GM10248 (cell line): ENCODE measurements around the gene R3HDM4.
"Not testable (repeated sequence)": the region's sequence is repeated elsewhere in the genome, so short reads cannot be mapped to it uniquely, and the experiment has no call there.

Experiments used
- CTCF ChIA-PET: fragments of 300-600 bp; sonication (Branson Sonifier 250); formaldehyde crosslinking; extraction: SDS; loops from one replicate; lab custom pipeline; 2021; ENCODE audit warnings: antibody characterized with exemption; lab: Yijun Ruan, JAX
- POLR2A ChIA-PET: fragments of 350-650 bp; sonication (Branson Sonifier 250); formaldehyde crosslinking; extraction: SDS; loops from one replicate; lab custom pipeline; 2020; ENCODE audit warnings: antibody characterized with exemption; lab: Yijun Ruan, JAX
- DNase-seq: peaks from one replicate; pipeline ENCODE4 v3.0.0; 2012; ENCODE audit errors: extremely low spot score
- TF ChIP-seq, protein P1 (sequence below): IDR thresholded peaks from 2 replicates; pipeline ENCODE4 v1.5.1; 2012; ENCODE audit warnings: mild to moderate bottlenecking, low read depth; ENCODE audit errors: extremely low read depth, missing control alignments, control extremely low read depth

The R3HDM4 gene

GRCh38 chr19:884420-885211 lies 28.4 kb downstream of the R3HDM4 start:
- no peak for DNase-seq
- POLR2A ChIA-PET, result no interaction called here
- TF ChIP-seq, protein P1, sequence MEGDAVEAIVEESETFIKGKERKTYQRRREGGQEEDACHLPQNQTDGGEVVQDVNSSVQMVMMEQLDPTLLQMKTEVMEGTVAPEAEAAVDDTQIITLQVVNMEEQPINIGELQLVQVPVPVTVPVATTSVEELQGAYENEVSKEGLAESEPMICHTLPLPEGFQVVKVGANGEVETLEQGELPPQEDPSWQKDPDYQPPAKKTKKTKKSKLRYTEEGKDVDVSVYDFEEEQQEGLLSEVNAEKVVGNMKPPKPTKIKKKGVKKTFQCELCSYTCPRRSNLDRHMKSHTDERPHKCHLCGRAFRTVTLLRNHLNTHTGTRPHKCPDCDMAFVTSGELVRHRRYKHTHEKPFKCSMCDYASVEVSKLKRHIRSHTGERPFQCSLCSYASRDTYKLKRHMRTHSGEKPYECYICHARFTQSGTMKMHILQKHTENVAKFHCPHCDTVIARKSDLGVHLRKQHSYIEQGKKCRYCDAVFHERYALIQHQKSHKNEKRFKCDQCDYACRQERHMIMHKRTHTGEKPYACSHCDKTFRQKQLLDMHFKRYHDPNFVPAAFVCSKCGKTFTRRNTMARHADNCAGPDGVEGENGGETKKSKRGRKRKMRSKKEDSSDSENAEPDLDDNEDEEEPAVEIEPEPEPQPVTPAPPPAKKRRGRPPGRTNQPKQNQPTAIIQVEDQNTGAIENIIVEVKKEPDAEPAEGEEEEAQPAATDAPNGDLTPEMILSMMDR, result no peak
- CTCF ChIA-PET, result no interaction called here

DNA sequence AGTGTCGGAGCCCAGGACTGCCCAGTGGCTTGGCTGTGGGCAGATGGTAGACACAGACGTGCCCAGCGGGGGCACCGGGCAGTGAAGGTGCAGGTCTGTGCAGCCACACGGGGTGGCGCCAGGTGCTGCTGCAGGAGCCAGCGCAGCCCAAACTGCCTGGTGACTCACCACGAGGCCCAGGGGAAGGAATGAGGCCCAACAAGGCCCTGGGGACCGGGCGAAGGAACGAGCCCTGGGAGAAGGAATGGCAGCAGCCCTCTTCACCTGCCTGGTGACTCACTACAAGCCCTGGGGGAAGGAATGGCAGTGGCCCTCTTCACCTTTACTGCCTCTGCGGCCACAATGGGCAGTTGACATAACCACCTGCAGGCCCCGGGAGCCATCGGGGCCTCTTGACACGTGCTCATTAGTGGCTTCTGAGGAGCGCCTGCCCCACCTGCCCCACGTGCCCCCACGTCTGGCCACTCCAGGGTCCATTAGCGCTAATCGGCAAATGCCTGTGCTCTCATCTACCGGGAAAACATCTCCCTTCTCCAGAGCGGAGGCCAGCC lies 29.3 kb downstream of the R3HDM4 start:
- ChIA-PET CTCF (interaction anchor here (1.4 to 2.8 kb wide), 2 partner anchors 114 to 361 kb away, joined by 3 to 9 read pairs; no protein-coding TSS in a partner anchor), POLR2A (no interaction called here)
- DNase-seq, result no peak
- TF ChIP-seq, protein P1, result no peak

- POLR2A ChIA-PET, result no interaction called here
- no peak for DNase-seq
- TF ChIP-seq, protein P1, result no peak
- CTCF ChIA-PET, result interaction anchor here (1.3 to 2.8 kb wide), 3 partner anchors 19 to 361 kb away, joined by 3 to 9 read pairs (median 3); no protein-coding TSS in a partner anchor
Observed at GRCh38 chr19:882871-883497, 30.0 kb downstream of the R3HDM4 start.

- TF ChIP-seq, protein P1, result no peak
Observed at GRCh38 chr19:881385-882071, 31.5 kb downstream of the R3HDM4 start.

DNA sequence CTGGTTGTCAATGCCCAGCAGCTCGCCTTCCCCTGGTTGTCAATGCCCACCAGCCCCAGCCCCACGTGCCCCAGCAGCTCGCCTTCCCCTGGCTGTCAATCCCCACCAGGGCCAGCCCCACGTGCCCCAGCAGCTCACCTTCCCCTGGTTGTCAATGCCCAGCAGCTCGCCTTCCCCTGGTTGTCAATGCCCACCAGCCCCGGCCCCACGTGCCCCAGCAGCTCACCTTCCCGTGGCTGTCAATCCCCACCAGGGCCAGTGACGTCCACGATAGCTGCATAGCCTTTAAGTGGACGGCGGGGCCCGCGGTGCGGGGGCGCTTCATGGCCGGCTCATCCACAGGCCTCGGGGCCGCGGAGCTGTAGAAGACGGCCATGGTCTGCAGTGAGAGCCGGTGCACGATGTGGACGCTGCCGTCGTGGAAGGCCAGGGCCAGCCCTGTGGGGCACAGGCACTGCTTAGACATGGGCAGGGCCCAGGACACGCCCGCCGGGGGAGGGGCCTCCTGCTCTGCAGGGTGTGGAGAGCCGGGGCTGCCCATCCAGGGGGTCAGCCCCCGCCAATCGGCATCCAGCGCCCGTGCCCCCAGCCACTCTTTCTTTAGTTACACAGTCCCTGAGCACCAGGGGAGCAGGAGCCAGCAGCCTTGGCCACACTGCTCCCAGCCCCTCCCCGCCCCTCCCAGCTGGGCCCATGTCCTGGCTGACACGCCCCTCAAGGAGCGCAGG lies 33.1 kb downstream of the R3HDM4 start:
- TF ChIP-seq, protein P1, result no peak
- CTCF ChIA-PET, result interaction anchor here (1.0 to 1.7 kb wide), 5 partner anchors 13 to 90 kb away, joined by 3 to 7 read pairs (median 4); partner anchors contain the start of genes MED16 and RNU6-9
- POLR2A ChIA-PET, result no interaction called here
- no peak for DNase-seq

More at GRCh38 chr19:881385-882071, 31.5 kb downstream of the R3HDM4 start:
- POLR2A ChIA-PET, result no interaction called here
- DNase-seq, result no peak
- CTCF ChIA-PET, result interaction anchor here (1.0 to 2.8 kb wide), 4 partner anchors 12 to 111 kb away, joined by 3 to 9 read pairs (median 4); partner anchors contain the start of genes MED16 and RNU6-9

DNA sequence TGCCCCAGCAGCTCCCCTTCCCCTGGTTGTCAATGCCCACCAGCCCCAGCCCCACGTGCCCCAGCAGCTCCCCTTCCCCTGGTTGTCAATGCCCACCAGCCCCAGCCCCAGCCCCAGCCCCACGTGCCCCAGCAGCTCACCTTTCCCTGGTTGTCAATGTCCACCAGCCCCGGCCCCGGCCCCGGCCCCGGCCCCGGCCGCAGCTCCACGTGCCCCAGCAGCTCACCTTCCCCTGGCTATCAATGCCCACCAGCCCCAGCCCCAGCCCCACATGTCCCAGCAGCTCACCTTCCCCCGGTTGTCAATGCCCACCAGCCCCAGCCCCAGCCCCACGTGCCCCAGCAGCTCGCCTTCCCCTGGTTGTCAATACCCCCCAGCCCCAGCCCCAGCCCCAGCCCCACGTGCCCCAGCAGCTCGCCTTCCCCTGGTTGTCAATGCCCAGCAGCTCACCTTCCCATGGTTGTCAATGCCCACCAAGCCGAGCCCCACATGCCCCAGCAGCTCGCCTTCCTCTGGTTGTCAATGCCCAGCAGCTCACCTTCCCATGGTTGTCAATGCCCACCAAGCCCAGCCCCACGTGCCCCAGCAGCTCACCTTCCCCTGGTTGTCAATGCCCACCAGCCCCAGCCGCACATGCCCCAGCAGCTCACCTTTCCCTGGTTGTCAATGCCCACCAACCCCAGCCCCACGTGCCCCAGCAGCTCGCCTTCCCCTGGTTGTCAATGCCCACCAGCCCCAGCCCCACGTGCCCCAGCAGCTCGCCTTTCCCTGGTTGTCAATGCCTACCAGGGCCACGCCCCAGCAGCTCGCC lies 34.1 kb downstream of the R3HDM4 start:
- POLR2A ChIA-PET, result interaction anchor here (0.6 to 0.7 kb wide), 3 partner anchors 80 to 457 kb away, joined by 3 to 4 read pairs (median 3); no protein-coding TSS in a partner anchor
- CTCF ChIA-PET, result interaction anchor here (0.8 to 2.4 kb wide), 8 partner anchors 10 to 90 kb away, joined by 3 to 12 read pairs (median 4); partner anchors contain the start of genes MED16 and RNU6-9
- not testable (repeated sequence) for DNase-seq

GRCh38 chr19:877992-878660 lies 34.9 kb downstream of the R3HDM4 start:
- POLR2A ChIA-PET, result interaction anchor here (0.6 to 0.7 kb wide), 4 partner anchors 12 to 458 kb away, joined by 3 to 4 read pairs (median 3); no protein-coding TSS in a partner anchor
- CTCF ChIA-PET, result interaction anchor here (0.8 to 2.4 kb wide), 6 partner anchors 9 to 36 kb away, joined by 3 to 12 read pairs (median 4); partner anchors contain the start of genes MED16 and RNU6-9
- DNase-seq, result not testable (repeated sequence)
